SK-N-SH treated with all-trans-retinoic acid at 6 μM for 48 hours (cell line): Measurements from ENCODE around the gene ENTR1.

Experiments used
- ATAC-seq: fragments of 200-7000 bp; cut with Tn5 transposase; 3 replicates; pipeline ENCODE4 v1.9.1; 2020; ENCODE audit warnings: mild to moderate bottlenecking, moderate library complexity
- ARNTL ChIP-seq: fragments of 450-650 bp; formaldehyde crosslinking; IDR thresholded peaks from 2 replicates; pipeline ENCODE4 v1.5.0; 2020; ENCODE audit warnings: low read depth, mild to moderate bottlenecking, moderate library complexity, borderline replicate concordance
- BACH2 ChIP-seq: fragments of 250-450 bp; sonication (Bioruptor Pico); IDR thresholded peaks from 2 replicates; pipeline ENCODE4 v1.9.0; 2021; ENCODE audit warnings: mild to moderate bottlenecking, borderline replicate concordance
- CREB5 ChIP-seq: fragments of 250-450 bp; sonication (Bioruptor Pico); IDR thresholded peaks from 2 replicates; pipeline ENCODE4 v1.5.1; 2020; ENCODE audit warnings: low read depth, mild to moderate bottlenecking, moderate library complexity
- CSDC2 ChIP-seq: fragments of 250-450 bp; sonication (Bioruptor Pico); IDR thresholded peaks from 2 replicates; pipeline ENCODE4 v1.5.0; 2020; ENCODE audit warnings: mild to moderate bottlenecking, moderate library complexity
- CSRNP3 ChIP-seq: fragments of 250-450 bp; sonication (Bioruptor Pico); IDR thresholded peaks from 2 replicates; pipeline ENCODE4 v1.5.1; 2021; ENCODE audit warnings: mild to moderate bottlenecking, moderate library complexity
- ESRRG ChIP-seq: fragments of 250-450 bp; sonication (Bioruptor Pico); IDR thresholded peaks from 2 replicates; pipeline ENCODE4 v1.6.1; 2021; ENCODE audit warnings: mild to moderate bottlenecking
- GLIS3 ChIP-seq: fragments of 250-450 bp; sonication (Bioruptor Pico); IDR thresholded peaks from 2 replicates; pipeline ENCODE4 v1.5.0; 2020; ENCODE audit warnings: mild to moderate bottlenecking, moderate library complexity
- ISL1 ChIP-seq: fragments of 250-450 bp; sonication (Bioruptor Pico); IDR thresholded peaks from 2 replicates; pipeline ENCODE4 v2.1.2; 2022; ENCODE audit warnings: mild to moderate bottlenecking, moderate library complexity
- PATZ1 ChIP-seq: fragments of 250-450 bp; sonication (Bioruptor Pico); IDR thresholded peaks from 2 replicates; pipeline ENCODE4 v1.8.0; 2020; ENCODE audit warnings: mild to moderate bottlenecking, moderate library complexity, borderline replicate concordance
- POU6F1 ChIP-seq: fragments of 250-450 bp; sonication (Bioruptor Pico); IDR thresholded peaks from 2 replicates; pipeline ENCODE4 v1.8.0; 2021; ENCODE audit warnings: low read depth, mild to moderate bottlenecking, moderate library complexity, borderline replicate concordance
- PPARA ChIP-seq: fragments of 250-450 bp; sonication (Bioruptor Pico); IDR thresholded peaks from 2 replicates; pipeline ENCODE4 v1.5.0; 2020; ENCODE audit warnings: mild to moderate bottlenecking, borderline replicate concordance
- RARB ChIP-seq: fragments of 250-450 bp; sonication (Bioruptor Pico); IDR thresholded peaks from 2 replicates; pipeline ENCODE4 v1.8.0; 2021; ENCODE audit warnings: mild to moderate bottlenecking, moderate library complexity
- SNAI2 ChIP-seq: fragments of 250-450 bp; sonication (Bioruptor Pico); IDR thresholded peaks from 2 replicates; pipeline ENCODE4 v1.5.0; 2020; ENCODE audit warnings: mild to moderate bottlenecking, moderate library complexity
- TCF4 ChIP-seq: fragments of 250-450 bp; sonication (Bioruptor Pico); IDR thresholded peaks from 2 replicates; pipeline ENCODE4 v1.8.0; 2021; ENCODE audit warnings: mild to moderate bottlenecking, moderate library complexity, borderline replicate concordance
- TOX ChIP-seq: fragments of 250-450 bp; sonication (Bioruptor Pico); IDR thresholded peaks from 2 replicates; pipeline ENCODE4 v1.8.0; 2021; ENCODE audit warnings: mild to moderate bottlenecking, moderate library complexity, borderline replicate concordance
- TSHZ2 ChIP-seq: fragments of 250-450 bp; sonication (Bioruptor Pico); IDR thresholded peaks from 2 replicates; pipeline ENCODE4 v1.5.0; 2020; ENCODE audit warnings: mild to moderate bottlenecking, moderate library complexity
- ZC3H10 ChIP-seq: fragments of 250-450 bp; sonication (Bioruptor Pico); IDR thresholded peaks from 2 replicates; pipeline ENCODE4 v1.5.1; 2021; ENCODE audit warnings: mild to moderate bottlenecking, moderate library complexity
- ZFP30 ChIP-seq: fragments of 450-650 bp; formaldehyde crosslinking; IDR thresholded peaks from 2 replicates; pipeline ENCODE4 v1.5.0; 2022; ENCODE audit warnings: mild to moderate bottlenecking, moderate library complexity
- ZNF565 ChIP-seq: fragments of 450-650 bp; formaldehyde crosslinking; conservative IDR thresholded peaks from 2 replicates; pipeline ENCODE4 v1.5.0; 2020; ENCODE audit warnings: low read depth, mild to moderate bottlenecking, moderate library complexity
- ZNF70 ChIP-seq: fragments of 450-650 bp; formaldehyde crosslinking; IDR thresholded peaks from 2 replicates; pipeline ENCODE4 v1.5.0; 2020; ENCODE audit warnings: mild to moderate bottlenecking, moderate library complexity
- ZNF8 ChIP-seq: fragments of 450-650 bp; formaldehyde crosslinking; IDR thresholded peaks from 2 replicates; pipeline ENCODE4 v1.5.0; 2020; ENCODE audit warnings: mild to moderate bottlenecking, moderate library complexity

ENTR1 gene

GRCh38 chr9:136430588-136431234 lies 20.3 kb upstream of the ENTR1 start:
- no peak for ATAC-seq
- no peak for TF ChIP-seq GLIS3 (CRISPR knock-in tag)
- TF ChIP-seq ZNF565 (CRISPR knock-in tag): no peak
- no peak for TF ChIP-seq ZNF8 (CRISPR knock-in tag)
- TF ChIP-seq ISL1 (CRISPR knock-in tag): no peak
- TF ChIP-seq BACH2: no peak
- no peak for TF ChIP-seq TSHZ2 (CRISPR knock-in tag)
- TF ChIP-seq CSRNP3: no peak
- no peak for TF ChIP-seq ESRRG (CRISPR knock-in tag)
- TF ChIP-seq SNAI2 (CRISPR knock-in tag): no peak
- no peak for TF ChIP-seq CREB5 (CRISPR knock-in tag)
- no peak for TF ChIP-seq PPARA
- TF ChIP-seq TOX (CRISPR knock-in tag): no peak
- no peak for TF ChIP-seq PATZ1 (CRISPR knock-in tag)
- no peak for TF ChIP-seq ZC3H10
- TF ChIP-seq ZNF70: no peak
- TF ChIP-seq CSDC2 (CRISPR knock-in tag): no peak
- no peak for TF ChIP-seq ARNTL (CRISPR knock-in tag)
- TF ChIP-seq TCF4: no peak
- no peak for TF ChIP-seq POU6F1
- TF ChIP-seq RARB (CRISPR knock-in tag): no peak
- TF ChIP-seq, all 23 proteins: peak for 0

- no peak for ATAC-seq
- no peak for TF ChIP-seq CSDC2 (CRISPR knock-in tag)
Measured at GRCh38 chr9:136429683-136430491, 19.5 kb upstream of the ENTR1 start.

GRCh38 chr9:136429075-136429628 lies 18.7 kb upstream of the ENTR1 start:
- TF ChIP-seq SNAI2 (CRISPR knock-in tag) (no peak), ARNTL (CRISPR knock-in tag) (no peak), ZC3H10 (no peak), RARB (CRISPR knock-in tag) (no peak), PPARA (no peak), TSHZ2 (CRISPR knock-in tag) (no peak), PATZ1 (CRISPR knock-in tag) (no peak), ZFP30 (CRISPR knock-in tag) (no peak)
- ATAC-seq: no peak; the same call in 2 of the 3 replicates
